HG02852 (cell line): ENCODE data around the gene TERB2.
"Not testable (repeated sequence)": the region's sequence is repeated elsewhere in the genome, so short reads cannot be mapped to it uniquely, and the experiment has no call there.

ENCODE experiments used
- ATAC-seq: cut with Tn5 transposase; IDR thresholded peaks from one replicate; pipeline ENCODE4 v1.9.1; 2021; ENCODE audit warnings: mild to moderate bottlenecking, moderate library complexity; ENCODE audit not compliant: unreplicated experiment

Gene TERB2, protein sequence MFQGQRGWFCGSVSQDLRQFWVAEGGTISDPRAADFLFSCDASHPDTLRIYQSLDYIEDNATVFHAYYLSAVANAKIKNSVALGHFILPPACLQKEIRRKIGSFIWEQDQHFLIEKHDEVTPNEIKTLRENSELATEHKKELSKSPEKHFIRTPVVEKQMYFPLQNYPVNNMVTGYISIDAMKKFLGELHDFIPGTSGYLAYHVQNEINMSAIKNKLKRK

DNA sequence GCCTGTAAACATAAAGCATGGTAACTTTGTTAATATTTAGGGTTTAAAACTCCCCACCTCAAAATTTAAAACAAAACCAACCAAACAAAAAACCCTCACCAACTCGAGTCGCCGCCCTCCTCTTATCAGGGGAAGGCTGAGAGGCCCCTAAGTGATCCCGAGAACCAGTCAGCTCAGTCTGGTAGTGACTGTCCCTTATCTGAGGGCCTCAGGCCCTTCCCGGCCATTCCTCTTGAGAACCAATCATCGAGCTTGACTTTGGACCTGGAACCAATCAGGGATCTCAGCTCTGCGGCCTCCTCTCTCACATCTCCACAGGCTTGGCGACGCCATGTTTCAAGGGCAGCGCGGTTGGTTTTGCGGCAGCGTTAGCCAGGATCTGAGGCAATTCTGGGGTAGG lies at the start of gene TERB2:
Gene TERB2, plus strand, starts transcription at position 300 of the 400 bp plus-strand sequence. Its CDS starts 32 bp downstream, at position 332.
- ATAC-seq = no peak

DNA sequence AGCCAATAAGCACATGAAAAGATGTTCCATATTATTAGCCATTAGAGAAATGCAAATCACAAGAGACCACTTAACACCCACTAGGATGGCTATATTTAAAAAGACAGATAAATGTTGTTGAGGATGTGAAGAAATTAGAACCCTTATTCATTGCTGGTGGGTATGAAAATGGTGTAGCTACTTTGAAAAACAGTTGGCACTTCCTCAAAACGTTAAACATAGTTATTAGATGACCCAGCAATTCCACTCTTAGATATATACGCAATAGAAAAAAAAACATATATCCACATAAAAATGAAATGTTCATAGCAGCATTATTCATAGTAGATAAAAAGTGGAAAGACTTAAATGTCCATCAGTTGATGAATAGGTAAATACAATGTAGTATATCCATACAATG lies 47.1 kb upstream of the TERB2 start:
- no peak for ATAC-seq

DNA sequence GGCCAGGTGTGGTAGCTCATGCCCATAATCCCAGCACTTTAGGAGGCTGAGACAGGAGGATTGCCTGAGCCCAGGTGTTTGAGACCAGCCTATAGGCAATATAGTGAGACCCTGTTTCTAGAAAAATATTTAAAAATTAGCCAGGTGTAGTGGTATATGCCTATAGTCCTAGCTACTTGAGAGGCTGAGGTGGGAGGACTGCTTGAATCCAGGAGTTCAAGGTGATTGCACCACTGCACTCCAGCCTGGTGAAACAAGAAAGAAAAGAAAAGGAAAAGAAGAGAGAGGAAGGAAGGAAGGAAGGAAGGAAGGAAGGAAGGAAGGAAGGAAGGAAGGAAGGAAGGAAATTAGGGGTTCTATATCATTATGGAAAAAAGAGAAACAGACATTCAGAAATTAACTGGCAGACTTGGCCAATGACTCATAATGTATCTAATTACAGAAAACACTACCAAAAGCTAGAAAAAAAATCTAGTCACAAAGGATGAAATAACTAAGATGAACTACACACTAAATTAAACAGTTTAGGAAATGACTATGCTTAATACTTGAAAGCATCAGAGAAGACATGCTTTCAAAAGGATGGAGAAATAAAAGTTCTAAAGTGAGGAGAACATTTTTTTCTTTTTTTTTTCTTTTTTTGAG lies 45.4 kb upstream of the TERB2 start:
- ATAC-seq = no peak

DNA sequence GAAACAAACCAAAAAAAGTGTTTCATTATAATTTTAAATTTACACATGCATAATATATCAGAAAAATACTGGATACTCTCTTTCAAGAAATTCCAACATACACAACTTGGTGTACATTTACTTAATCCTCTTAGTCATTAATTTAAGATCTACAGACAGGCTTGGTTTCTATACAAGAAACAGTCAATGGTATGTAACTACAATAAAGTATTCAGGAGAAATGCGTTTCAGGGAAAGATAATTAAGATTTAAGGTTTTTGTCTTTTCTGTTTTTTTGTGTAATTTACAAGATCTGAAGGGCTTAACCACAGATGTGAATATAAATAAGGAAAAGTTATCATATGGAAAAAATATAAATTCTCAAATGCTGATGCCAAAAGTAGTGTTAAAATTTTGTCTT lies 44.3 kb upstream of the TERB2 start:
- ATAC-seq = not testable (repeated sequence)

DNA sequence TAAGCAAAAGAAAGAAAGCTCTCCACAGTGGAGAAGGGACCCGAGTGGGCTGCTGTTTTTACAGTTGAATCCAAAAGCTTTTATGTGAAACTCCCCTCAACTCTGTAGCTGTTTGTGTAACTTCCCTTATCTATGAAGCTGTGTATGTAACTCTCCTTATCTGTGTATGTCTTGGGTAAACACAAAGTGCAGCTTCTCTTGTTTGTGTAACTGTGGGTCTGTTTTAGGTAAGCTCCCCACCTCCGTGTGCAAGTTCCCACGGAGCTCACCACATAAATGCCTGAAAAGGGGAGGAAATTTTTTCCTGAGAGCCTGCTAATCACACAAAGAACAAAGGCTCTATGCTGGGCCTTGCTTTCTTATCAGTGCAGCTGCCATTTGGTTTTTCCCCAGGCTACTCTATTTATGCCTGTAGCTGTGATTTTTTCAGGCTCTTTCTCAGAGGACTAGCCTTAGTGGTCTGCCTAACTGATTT lies 43.5 kb upstream of the TERB2 start:
- not testable (repeated sequence) for ATAC-seq

DNA sequence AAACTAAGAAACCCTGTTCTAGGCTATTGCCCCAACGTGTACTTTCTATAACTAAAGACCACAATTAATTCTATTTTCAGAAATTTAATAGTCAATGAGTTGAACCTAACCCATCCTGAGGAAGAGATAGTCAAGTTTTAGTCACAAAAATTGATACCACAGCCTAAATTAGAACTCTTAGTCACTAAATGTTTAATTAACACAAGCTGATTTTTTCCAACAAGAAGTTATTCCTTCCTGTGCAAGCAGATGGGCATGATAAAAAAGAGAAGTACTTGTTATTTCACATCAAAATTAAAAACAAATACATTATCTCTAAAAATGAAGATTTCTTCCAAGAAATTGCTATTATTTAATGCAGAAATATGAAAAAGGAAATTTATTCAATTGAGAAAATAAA lies 38.4 kb upstream of the TERB2 start:
- ATAC-seq = no peak

DNA sequence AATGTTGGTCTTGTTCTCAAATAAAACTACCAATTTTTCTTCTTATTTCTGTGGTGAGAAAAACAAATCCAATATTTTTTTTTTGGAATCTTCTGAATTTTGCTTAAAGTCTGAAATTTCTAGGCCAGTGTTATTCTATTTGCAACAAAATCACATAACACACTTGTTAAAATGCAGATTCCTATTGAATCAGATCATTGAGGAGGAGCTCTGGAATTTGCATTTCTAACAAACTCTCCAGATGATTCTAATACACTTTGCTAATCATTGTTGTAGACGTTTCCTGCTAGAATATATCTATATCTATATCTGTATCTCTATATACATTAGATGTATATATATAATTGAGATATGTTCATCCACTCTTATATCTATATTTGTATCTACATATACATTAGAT lies 27.8 kb upstream of the TERB2 start:
- ATAC-seq = not testable (repeated sequence)

DNA sequence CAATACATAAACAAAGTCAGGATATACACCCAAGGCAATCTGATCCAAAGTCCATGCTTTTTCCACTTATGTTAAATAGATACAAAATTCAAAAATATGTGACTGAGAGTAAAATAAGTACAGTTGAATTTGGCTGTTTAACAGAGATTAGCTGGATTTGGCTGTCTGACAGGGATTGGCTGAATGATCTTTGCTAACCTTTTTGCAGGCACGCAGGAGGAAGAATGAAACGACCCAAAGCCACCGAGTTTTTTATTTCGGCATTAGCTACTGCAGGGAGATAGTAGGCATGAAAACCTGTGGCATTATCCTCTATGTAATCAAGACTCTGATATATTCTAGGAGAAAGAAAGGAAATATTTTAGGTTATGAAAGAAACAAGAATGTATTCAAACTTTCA lies 26.2 kb upstream of the TERB2 start:
- not testable (repeated sequence) for ATAC-seq

DNA sequence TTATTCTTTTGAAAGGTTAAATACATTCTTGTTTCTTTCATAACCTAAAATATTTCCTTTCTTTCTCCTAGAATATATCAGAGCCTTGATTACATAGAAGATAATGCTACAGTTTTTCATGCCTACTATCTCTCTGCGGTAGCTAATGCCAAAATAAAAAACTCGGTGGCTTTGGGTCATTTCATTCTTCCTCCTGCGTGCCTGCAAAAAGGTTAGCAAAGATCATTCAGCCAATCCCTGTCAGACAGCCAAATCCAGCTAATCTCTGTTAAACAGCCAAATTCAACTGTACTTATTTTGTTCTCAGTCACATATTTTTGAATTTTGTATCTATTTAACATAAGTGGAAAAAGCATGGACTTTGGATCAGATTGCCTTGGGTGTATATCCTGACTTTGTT lies 1.8 kb downstream of the TERB2 start:
- ATAC-seq = not testable (repeated sequence)

DNA sequence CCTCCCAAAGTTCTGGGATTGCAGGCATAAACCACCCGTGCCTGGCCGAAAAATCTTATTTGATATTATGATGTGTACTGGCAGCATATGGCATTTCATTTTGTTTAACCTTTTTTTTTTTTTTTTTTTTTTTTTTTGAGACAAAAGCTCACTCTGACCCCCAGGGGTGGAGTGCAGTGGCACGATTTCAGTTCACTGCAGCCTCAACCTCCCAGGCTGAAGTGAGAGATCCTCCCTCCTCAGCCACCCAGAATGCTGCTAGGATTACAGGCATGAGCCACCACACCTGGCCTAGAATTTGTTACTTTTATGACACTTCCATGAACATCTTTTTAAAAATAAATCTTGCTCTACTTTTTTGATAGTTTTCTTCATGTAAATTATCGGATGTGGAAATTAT lies 12.0 kb downstream of the TERB2 start:
- no peak for ATAC-seq

DNA sequence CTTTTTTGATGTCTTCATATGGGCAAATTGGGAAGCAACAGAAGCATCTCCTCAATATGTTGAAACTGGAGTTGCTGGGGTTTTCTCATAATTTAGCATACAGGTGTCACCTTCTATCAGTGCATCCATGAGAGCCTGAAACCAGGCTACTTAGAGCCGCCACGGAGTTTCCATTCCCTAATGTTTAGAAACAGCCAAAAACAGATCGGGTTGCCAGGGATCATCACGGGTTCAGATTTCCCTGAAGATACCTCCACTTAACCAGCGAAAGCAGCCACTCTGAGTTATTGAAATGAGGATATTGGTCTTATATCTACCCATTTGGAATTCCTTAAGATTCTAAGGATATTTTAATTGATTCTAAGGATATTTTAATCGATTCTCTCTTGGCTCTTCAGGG lies 14.5 kb downstream of the TERB2 start:
- no peak for ATAC-seq

DNA sequence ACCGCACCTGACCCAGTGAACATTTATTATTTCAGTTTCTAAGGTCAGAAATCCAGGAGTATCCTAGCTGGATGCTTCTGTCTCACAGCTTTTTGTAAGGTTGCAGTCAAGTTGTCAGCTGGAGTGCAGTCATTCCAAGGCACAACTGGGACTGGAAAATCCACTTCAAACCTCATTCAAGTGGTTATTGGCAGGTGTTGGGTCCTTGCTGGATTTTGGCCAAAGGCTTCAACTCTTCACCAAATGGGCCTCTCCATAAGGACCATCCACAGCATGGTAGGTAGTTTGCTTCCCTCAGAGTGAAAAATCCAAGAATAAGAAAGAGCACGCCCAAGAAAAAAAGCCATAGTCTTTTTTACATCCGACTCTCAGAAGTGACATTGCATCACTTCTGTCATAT lies 19.7 kb downstream of the TERB2 start:
- not testable (repeated sequence) for ATAC-seq

DNA sequence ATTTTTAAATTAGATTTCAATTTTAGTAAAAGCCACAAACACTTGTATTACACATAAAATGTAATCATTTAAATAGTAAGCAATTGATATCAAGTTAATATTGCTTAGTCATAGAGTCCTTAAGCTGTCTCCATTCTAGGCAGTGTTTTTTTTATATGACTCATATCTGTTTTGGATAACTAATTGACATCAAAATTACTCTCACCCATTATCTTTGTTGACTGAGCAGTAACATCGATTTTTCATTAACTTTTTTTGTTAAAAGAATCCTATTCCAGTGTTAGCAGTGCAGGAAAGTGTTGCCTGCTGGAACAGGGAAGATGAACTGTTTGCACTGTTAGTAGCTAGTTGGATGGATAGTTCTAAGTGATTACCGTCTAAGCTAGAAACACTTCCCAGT lies 21.3 kb downstream of the TERB2 start:
- ATAC-seq = not testable (repeated sequence)

DNA sequence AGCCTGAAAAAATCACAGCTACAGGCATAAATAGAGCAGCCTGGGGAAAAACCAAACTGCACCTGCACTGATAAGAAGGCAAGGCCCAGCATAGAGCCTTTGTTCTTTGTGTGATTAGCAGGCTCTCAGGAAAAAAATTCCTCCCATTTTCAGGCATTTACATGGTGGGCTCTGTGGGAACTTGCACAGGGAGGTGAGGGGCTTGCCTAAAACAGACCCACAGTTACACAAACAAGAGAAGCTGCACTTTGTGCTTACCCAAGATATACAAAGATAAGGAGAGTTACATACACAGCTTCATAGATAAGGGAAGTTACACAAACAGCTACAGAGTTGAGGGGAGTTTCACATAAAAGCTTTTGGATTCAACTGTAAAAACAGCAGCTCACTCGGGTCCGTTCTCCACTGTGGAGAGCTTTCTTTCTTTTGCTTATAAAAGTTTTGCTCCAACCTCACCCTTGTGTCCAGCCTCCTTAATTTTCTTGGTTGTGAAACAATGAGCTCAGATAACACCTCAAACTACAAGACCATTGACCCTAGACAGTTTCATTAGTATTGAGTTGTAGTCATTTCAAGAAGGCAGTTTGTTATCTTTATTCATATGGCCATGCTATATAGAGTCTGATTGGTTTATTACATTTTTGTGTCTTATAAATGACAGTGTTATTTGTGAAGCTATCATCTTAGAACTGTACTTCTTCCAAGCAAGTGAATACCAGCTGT lies 23.3 kb downstream of the TERB2 start:
- ATAC-seq = not testable (repeated sequence)

DNA sequence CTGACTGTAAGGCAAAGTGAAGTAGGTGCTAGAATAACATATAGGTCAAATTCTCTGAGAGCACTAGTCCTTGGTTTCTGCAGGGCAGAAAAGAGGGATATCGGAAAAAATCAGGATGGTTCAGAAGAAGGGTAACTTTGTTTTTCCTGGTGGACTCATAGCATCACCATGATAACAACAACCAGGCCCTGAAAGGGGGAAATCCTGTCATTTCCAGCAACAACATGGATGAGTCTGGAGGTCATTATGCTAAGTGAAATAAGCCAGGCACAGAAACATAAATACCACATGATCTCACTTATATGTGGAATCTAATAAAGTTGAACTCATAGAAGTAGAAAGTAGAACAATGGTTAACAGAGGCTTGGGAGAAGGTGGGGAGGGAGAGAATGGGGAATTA lies 27.7 kb downstream of the TERB2 start:
- not testable (repeated sequence) for ATAC-seq

DNA sequence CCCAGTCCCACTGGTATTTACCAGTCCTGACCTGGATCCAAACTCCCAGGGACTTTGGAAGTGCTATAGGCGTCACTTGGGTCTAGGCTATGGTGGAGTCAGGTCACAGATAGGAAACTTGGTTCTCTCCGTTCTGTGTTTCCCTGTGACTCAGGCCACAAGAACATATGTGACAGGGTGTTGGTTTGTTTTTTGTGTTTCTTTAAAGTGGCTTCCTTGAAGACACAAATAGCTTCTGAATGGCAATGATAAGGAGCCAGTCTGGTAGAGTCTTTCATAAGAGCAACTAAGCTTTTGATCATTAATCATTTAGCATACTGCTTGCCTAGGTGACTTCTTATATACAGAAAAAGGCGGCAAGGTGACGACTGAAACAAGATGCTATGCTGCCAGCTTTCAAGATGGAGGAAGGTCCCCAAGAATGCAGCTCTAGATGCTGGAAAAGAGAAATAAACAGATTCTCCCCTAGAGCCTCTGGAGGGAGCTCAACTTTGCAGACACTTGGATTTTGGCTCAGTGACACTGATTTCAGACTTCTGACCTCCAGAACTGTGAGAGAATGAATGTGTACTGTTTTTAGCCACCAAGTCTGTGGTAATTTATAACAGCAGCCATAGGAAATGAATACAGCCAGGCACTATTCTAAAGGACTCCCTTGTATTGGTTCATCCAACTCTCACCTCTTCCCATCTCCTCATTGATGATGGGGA lies 30.0 kb downstream of the TERB2 start:
- ATAC-seq = not testable (repeated sequence)

DNA sequence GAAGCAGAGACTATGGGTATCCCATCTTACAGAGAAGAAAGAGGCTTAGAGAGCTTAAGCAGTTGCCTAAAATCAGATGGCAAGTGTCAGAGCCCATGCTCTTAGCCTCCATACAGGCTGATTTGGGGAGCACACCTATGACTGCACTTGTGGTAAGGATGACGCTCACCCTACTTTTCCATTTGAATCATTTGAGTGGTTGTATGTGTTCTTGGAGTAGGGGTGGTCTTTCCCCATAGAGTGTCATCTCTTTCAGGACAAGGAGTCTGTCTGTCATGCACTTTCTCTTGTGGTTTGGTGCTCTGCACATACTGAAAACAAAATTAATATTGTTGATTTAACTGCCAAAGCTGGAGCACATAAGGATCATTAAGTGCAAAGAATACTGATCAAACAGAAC lies 31.2 kb downstream of the TERB2 start:
- ATAC-seq = not testable (repeated sequence)

DNA sequence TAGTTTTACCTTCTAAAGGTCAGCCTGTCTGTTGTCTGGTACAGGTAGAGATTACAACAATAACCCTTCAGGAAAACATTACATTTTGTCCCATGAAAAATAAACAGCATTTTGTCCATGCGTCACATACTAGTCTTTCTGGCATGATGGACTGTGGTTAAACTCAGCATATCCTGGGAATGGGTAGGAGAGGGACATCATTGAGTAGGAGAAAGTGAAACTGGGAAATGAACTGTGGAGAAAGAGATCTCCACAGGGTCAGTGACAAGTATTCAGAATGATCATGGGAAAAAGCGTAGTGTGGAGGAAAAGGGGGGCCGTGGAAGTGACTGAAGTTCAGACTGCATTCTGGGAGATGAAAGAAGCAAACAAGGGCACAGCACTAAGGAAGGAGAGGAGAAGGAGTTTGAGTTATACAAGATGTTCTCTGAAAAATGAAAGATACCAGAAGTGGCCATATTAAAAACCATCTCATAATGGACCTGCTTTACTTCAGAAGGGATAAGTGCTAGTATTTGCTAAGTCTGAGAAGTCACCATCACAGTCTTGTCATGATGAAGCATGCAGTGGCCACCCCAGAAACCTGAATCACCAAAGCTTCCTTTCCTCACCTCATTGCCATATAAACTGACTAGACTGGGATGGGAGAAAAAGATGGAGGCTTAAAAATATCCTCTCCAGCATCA lies 31.8 kb downstream of the TERB2 start:
- ATAC-seq = not testable (repeated sequence)

DNA sequence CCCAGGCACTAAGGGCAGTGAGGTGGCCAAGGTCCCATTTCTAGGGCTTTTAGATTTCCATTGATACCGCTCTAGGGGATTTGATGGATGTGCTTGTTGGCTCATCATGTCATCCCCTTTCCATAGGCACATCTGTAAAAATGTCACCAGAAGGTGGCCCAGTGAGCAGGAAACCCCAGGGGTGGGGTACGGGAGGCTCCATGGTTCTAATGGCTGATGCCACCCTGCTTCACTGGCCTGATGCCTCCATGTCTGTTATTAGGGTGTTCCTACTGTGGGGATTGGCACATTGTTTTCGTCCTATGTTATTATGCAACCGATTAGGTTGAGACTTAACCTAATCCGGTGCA lies 32.4 kb downstream of the TERB2 start:
- not testable (repeated sequence) for ATAC-seq

DNA sequence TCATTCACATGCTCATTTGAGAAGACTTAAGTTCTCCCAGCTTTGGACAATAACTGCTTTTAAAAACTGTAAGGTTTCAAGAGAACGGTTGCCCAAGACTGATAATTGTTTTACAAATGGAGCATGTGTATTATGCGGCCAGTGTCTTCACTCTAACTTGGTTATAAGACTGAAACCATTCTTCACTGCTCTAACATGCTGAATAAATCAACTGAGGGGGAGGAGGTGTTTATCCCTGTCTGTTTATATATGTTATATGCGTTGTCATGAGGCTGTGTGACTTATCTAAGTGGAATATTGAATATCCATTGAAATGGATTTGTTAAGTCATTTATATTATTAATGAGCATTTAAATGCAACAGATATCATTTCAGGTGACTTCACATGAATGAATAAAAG lies 41.1 kb downstream of the TERB2 start:
- ATAC-seq = not testable (repeated sequence)

DNA sequence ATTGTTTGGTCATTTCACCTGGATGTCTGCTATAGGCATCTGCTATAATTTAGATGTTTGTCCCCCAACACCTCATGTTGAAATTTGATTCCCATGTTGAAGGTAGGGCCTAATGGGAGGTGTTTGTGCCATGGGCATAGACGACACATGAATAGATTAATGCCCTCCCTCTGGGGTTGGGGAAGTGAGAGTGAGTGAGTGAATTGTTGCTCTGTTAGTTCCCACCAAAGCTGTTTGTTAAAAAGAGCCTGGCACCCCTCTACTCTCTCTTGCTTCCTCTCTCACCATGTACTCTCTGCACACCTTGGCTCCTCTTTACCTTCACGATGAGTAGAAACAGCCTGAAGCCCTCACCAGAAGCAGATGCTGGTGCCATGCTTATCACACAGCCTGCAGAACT lies 42.6 kb downstream of the TERB2 start:
- ATAC-seq = no peak
